Hematopoietic multipotent progenitor cell treated with erythropoietin and hydrocortisone succinate and interleukin-3 and kit ligand, for 8 days (in vitro differentiated cells): ENCODE results near the gene PLD3.
"Not testable (repeated sequence)": the region's sequence is repeated elsewhere in the genome, so short reads cannot be mapped to it uniquely, and the experiment has no call there.

Experiments
- DNase-seq: peaks from one replicate; pipeline ENCODE4 v3.0.0-alpha.2; 2015

The PLD3 gene

GRCh38 chr19:40333083-40333482 lies 15.4 kb upstream of the PLD3 start:
- not testable (repeated sequence) for DNase-seq

- no peak for DNase-seq
Measured at GRCh38 chr19:40335101-40335500, 13.4 kb upstream of the PLD3 start.

- no peak for DNase-seq
Measured at GRCh38 chr19:40335855-40336600, 12.5 kb upstream of the PLD3 start.

GRCh38 chr19:40336601-40336900 lies 11.9 kb upstream of the PLD3 start:
- DNase-seq, result no peak

GRCh38 chr19:40337107-40337506 lies 11.4 kb upstream of the PLD3 start:
- DNase-seq, result no peak

- no peak for DNase-seq
Measured at GRCh38 chr19:40337594-40337993, 10.9 kb upstream of the PLD3 start.

GRCh38 chr19:40339018-40339728 lies 9.3 kb upstream of the PLD3 start:
- no peak for DNase-seq

GRCh38 chr19:40341601-40342482 lies 6.7 kb upstream of the PLD3 start:
- no peak for DNase-seq

GRCh38 chr19:40342644-40343311 lies 5.7 kb upstream of the PLD3 start:
- no peak for DNase-seq

- DNase-seq, result no peak
Measured at GRCh38 chr19:40344422-40344821, 4.1 kb upstream of the PLD3 start.

GRCh38 chr19:40348961-40349507 lies 539 bp downstream of the PLD3 start:
- peak; percentile 56 for DNase-seq

GRCh38 chr19:40355975-40356680 lies 7.6 kb downstream of the PLD3 start:
- no peak for DNase-seq

- DNase-seq, result no peak
Measured at GRCh38 chr19:40356681-40357595, 8.4 kb downstream of the PLD3 start.

GRCh38 chr19:40357640-40358039 lies 9.1 kb downstream of the PLD3 start:
- DNase-seq, result no peak

GRCh38 chr19:40358773-40359172 lies 10.3 kb downstream of the PLD3 start:
- DNase-seq, result peak; percentile 19

GRCh38 chr19:40360020-40360707 lies 11.7 kb downstream of the PLD3 start:
- no peak for DNase-seq

- no peak for DNase-seq
Measured at GRCh38 chr19:40360708-40361241, 12.3 kb downstream of the PLD3 start.

GRCh38 chr19:40362160-40362559 lies 13.7 kb downstream of the PLD3 start:
- DNase-seq, result no peak

- peak; percentile 62 for DNase-seq
Measured at GRCh38 chr19:40363069-40363468, 14.6 kb downstream of the PLD3 start.

- DNase-seq, result peak; percentile 33
Measured at GRCh38 chr19:40365010-40365409, 16.5 kb downstream of the PLD3 start.
